GM18951 (cell line): ENCODE results near the gene MAPK14.

Experiments used
- POLR2A ChIP-seq: IDR thresholded peaks from 4 replicates; pipeline ENCODE4 v1.6.1; 2011; ENCODE audit warnings: mild to moderate bottlenecking; ENCODE audit not compliant: insufficient read length, insufficient read depth; ENCODE audit errors: extremely low read depth
- in situ Hi-C: fragments of 300-500 bp; cut with MboI; formaldehyde crosslinking; loops from one replicate; pipeline ENCODE4 v1.12.0; 2022; ENCODE audit warnings: low sequenced_read_pairs, mixed read lengths, inconsistent platforms; ENCODE audit not compliant: unreplicated experiment

The MAPK14 gene

DNA sequence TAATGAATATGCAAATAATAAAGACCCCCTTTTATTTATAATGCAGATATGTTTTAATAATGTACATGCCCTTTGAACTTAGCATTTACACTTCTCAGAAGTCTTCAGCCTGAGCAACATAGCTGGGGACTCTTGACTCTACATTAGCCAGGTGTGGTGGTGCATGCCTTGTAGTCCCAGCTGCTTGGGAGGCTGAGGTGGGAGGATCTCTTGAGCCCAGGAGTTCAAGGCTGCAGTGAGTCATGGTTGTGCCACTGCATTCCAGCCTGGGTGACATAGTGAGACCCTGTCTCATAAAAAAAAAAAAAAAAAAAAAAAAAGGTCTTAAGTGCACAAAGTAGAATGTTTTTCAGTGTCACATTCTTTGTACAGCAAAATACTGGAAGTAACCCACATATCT is 85.4 kb downstream of the MAPK14 start:
- in situ Hi-C loops: no loop called here
- no peak for TF ChIP-seq POLR2A

DNA sequence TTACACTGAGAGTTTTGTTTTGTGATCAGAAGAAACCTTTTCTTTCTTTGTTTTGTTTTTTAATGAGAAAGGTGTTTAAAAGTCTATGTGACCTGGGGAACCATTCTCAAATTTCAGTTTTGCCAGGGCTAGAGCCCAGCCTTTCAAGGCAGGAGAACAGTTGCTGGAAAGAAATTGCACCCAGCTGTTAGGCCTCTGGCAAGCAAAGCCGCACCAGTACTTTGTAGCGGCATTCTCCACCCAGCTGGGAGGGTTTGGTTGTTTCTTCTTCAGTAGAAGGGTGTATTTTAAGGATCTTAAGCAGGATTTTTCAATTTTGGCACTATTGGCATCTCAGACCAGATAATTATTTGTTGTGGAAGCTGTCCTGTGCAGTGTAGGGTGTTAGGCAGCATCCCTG is 86.1 kb downstream of the MAPK14 start:
- TF ChIP-seq POLR2A: no peak
- in situ Hi-C loops: no loop called here

DNA sequence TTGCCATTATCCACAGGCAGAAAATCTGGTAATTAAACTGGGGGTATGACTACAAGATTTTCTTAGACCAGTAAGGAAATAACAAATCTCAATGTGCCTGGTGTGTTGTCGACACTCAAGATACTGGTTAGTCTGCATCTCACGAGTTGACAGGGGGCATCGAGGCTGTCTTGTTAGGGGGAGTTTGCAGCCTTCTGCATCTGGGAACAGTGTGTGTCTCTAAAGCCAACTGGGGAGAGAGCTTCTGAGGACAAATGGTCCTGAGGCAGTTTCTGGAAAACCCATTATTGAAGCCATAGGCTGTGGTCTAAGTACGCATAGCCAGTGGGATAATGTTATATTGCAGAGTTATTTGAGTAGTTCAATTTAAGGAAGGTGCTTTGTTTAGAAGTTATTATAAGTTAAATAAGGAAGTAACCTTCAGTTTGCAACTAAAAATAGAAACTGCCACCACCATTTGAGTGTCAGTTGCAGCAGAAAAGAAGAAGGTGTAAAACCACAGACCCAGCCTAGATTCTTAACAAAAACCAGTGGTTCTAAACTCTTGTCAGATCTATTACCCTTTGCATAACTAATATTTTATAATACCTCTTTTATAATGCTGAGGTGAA is 87.3 kb downstream of the MAPK14 start:
- TF ChIP-seq POLR2A: no peak
- in situ Hi-C loops: no loop called here

DNA sequence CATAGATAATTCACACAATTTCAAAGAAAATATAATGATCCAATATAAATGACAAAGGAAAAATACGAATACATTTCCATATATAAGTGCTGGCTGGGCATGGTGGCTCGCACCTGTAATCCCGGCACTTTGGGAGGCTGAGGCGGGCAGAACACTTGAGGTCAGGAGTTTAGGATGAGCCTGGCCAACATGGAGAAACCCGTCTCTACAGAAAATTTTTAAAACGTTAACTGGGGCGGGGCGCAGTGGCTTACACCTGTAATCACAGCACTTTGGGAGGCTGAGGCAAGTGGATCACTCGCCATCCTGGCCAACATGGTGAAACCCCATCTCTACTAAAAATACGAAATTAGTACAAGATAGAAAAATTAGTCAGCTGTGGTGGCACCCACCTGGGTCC is 87.8 kb downstream of the MAPK14 start:
- in situ Hi-C loops: no loop called here

DNA sequence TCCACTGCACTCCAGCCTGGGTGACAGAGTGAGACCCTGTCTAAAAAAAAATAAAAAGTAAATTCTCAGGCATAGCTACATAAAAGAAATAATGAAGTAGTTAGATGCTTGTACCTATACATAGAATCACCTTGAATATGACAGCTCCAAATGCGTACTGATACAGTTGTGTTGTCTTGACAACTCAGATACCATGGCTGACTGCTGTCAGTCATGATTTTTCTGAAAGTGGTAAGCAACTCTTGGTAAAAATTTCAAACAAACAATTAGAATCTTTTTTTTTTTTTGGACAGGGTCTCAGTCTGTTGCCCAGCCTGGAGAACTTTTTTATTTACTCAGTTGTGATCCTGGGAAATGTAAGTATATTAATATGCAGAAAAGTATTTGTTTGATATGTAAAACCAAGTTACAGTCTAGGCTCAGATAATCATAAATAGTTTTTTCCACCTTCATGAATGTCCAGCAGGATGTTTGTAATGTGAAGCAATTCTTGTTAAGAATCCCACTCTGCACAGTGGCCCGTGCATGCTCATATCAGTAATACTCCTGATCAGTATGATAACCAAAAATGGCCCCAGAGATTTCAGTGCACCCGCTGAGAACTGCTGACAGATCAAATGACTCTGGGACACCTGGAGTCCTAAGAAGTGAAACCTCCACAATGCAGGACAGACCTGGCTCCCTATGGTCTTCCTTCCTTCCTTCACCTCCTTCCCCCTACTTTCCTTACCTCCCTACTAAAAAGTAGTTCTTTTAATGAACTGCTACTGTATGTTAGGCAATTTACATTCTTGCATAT is 88.7 kb downstream of the MAPK14 start:
- in situ Hi-C loops: no loop called here
- TF ChIP-seq POLR2A: no peak

More for the DNA sequence above, 87.8 kb downstream of the MAPK14 start:
- TF ChIP-seq POLR2A: no peak

DNA sequence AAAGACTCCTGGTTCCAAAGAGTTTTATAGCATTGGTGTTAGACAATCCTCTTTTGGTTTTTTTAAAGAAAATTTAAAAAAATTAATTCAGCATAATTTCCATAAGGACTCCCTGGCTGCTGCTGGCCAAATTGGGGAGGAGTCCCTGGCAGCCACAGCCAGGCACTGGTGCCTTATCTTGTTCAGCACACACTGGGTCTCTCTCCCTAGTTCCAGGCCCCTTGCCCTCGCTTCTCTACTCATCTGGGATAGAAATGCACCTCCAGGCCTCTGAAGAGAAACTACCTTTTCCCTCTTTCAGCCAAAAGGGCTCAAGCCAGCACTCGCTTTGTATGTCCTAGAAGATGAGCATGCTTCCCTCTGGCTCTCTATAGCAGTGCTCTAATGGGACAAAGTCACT is 89.3 kb downstream of the MAPK14 start:
- no peak for TF ChIP-seq POLR2A
- in situ Hi-C loops: no loop called here

DNA sequence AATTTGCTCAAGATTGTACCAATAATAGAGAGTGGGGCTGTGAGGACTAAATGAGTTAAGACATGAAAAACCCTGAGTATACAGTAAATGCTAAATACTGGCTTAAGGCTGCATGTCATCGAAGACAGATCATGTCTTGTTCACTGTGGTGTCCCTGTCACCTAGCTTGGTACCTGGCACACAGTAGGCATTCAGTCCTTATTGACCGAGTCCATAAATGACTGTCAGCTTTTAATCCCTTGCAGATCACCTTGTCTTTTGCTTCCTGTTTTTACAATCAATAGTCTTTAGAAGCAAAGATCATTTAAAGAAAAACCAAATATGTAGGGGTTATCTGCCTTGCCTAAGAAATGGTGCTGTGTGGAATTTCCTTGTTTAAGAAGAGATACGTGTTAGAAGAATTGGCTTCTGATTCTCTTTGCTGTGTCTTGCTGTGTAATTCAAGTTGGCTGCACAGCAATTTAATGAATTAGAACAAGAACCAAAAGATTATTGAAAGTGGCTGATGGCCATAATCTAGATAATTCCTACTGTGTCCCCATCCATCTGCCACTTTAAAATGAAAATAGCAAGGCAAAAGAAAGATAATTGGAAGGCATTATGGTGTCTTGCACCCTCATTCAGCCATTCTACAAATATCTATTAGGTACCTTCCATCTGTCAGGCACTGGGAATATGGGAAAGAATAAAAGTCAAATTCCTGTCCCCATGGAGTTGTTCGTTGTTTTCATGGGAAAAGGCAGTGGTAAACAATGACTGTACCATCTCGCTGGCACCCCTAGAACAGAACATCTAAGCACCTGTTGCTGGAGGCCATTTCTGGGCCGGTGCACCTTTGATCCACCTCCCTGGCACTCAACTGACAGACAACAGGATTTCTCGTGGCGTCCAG is 90.3 kb downstream of the MAPK14 start:
- TF ChIP-seq POLR2A: no peak
- in situ Hi-C loops: no loop called here

DNA sequence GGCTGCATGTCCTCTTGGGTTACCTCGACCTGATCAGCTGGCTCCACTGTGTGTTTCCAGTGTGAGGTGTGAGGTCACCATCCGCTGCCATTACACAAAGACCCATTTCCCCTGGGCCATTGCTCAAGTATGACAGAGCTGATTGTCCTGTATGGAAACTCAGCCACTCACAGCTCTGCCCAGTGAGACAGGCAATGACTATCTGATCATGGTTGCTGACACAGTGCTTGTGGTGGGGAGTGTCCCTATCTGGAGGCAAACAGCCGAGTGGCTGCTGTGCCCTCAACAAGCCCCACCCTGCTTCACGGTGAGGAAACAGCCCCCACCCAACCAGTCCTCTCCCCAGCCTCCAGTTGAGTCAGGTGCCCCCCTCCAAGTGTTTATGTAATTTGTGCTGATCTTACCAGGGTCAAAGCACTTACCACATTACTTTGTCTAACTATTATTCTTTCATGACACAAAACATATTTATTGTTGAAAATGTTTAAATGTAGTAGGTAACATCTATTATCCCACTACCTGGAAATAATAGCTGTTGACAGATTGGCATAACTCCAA is 91.0 kb downstream of the MAPK14 start:
- in situ Hi-C loops: no loop called here

DNA sequence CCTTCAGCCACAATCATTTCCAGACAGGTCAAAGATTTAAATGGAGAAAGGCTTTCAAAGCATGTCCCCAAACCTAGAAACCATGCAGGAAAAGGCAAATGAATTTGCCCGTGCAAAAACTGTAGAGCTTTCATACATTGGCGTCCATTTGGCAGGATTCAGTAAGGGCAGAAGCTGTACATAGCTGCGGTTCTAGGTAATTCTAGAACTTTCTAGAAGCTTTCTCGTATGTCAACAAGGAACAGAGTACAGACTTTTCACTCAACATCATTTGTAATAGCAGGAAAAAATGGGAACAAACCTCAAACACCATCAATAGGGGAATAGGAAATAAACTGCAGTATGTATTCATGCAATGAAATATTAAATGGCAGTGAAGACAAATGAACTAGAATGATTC is 91.6 kb downstream of the MAPK14 start:
- in situ Hi-C loops: no loop called here
- TF ChIP-seq POLR2A: no peak

More for the DNA sequence above, 91.0 kb downstream of the MAPK14 start:
- TF ChIP-seq POLR2A: no peak

DNA sequence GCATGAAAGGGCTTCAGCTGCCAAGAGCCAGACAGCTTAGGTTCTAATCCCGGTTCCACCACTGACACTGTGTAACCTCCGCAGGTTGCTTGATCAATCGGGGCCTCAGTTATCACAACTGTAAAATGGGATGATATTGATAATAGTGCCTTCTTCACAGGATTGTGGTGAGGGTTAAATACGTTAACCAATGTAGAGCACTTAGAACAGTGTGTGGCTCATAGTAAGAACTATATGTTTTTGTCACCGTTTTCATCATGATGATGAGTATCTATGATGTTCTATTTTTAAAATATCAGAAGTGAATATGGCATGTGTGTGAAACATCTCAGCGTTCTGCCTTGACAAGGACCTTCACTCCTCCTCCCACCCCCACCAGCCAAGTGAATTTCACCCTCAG is 92.4 kb downstream of the MAPK14 start:
- in situ Hi-C loops: loop anchor here (10.0 kb wide), 1 partner anchor 75 kb away; the partner anchor contains the start of gene BRPF3

DNA sequence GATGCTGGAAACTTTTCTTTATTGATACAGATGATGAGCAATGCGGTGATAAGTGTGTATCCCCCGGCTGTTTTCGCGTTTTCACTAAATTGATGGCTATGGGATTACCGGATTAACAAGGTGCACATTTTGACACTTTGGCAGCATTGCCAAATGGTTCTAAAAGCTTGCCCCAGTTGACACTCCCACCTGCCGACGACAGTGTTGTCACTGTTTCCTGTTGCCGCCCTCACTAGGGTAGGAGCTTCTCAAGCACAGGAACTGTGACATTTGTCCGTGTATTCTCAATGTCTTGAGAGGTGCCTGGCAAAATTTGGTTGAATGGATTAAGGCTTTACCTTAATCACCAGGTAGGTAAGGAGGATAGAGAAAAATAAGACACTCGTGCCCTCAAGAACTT is 92.9 kb downstream of the MAPK14 start:
- in situ Hi-C loops: loop anchor here (10.0 kb wide), 1 partner anchor 74 kb away; the partner anchor contains the start of gene BRPF3

More for the DNA sequence above, 92.4 kb downstream of the MAPK14 start:
- TF ChIP-seq POLR2A: no peak

DNA sequence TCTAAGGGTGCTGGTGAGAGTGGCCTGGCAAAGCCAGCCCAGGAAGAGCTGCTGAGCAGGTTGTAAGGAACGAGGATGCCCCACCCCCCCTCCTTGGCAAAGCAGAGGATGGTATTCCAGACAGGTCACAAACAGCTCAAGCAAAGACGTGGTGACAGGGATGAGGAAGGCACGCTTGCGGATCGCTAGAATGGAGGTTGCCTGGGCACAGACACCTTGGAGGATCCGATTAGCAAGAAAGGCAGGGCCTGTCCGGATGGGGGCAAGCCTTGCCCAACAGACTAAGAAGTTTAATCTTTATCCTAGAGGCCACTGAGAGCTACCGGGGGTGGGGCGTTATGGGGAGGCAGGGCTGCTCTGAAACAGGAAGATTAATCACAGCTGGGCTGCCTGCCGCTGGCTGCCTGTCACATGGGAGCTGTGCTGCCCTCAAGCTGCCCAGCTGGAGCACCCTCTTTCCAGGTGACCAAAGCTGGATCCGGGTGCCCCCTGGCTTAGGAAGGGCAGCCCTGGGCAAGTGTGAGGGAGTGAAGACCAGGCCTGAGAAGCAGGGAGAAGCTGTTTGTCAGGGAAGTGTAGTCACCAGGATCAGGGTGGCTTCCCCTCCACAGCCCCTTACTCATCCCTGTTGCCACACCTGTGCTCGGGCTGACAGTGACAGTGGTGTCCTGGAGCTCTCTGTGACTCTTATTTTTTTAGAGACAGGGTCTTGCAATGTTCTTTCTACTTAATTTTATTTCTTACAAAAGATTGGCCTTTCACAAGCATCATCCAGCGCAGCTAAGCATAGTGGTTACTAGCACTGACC is 93.6 kb downstream of the MAPK14 start:
- in situ Hi-C loops: loop anchor here (10.0 kb wide), 1 partner anchor 74 kb away; the partner anchor contains the start of gene BRPF3
- no peak for TF ChIP-seq POLR2A

More for the DNA sequence above, 92.9 kb downstream of the MAPK14 start:
- no peak for TF ChIP-seq POLR2A
